ENCODE measurements around the gene ACAP2. TPM values are rescaled to one million over a fixed set of nuclear protein-coding genes. Genes with fewer than 3 reads are reported as not detected.
"Not testable (repeated sequence)": the region's sequence is repeated elsewhere in the genome, so short reads cannot be mapped to it uniquely, and the experiment has no call there.

Gene ACAP2
- total and polyA plus RNA-seq, 5 donors = 5.3 to 23.4 (median 21.0) TPM

- 92% methylated on average over 12 of the region's 12 CpGs for WGBS
- DNase-seq (no peak), ATAC-seq (no peak)
- Histone ChIP-seq H3K4me1 (ENCODE audit: control insufficient read depth, insufficient read depth, low read length) (no peaks in the 10 kb centered on the region), H3K27ac (ENCODE audit: low read length) (no peak overlapping the region), H3K4me3 (ENCODE audit: low read length) (no peak overlapping the region), H3K27me3 (ENCODE audit: control insufficient read depth, insufficient read depth) (no peaks in the 10 kb centered on the region), H3K9me3 (ENCODE audit: control insufficient read depth, low read length) (no peaks in the 10 kb centered on the region)
- intact Hi-C loops (cut with DNase I) = no loop called here
Measured at GRCh38 chr3:195407531-195408409, 35.0 kb downstream of the ACAP2 start.

GRCh38 chr3:195405651-195406050, 37.2 kb downstream of the ACAP2 start:
- Histone ChIP-seq H3K27me3 (ENCODE audit: control insufficient read depth, insufficient read depth) (no peaks in the 10 kb centered on the region), H3K4me3 (ENCODE audit: low read length) (no peak overlapping the region), H3K4me1 (ENCODE audit: control insufficient read depth, insufficient read depth, low read length) (no peaks in the 10 kb centered on the region), H3K9me3 (ENCODE audit: control insufficient read depth, low read length) (no peaks in the 10 kb centered on the region), H3K27ac (ENCODE audit: low read length) (no peak overlapping the region)
- intact Hi-C loops (cut with DNase I) = no loop called here
- ATAC-seq = no peak
- no peak for DNase-seq
- WGBS = 81% methylated on average over 2 of the region's 2 CpGs

GRCh38 chr3:195403841-195404408, 38.9 kb downstream of the ACAP2 start:
- no peak for ATAC-seq
- no peak for DNase-seq
- intact Hi-C loops (cut with DNase I) = no loop called here
- H3K4me1 ChIP-seq (ENCODE audit: control insufficient read depth, insufficient read depth, low read length) = no peaks in the 10 kb centered on the region
- no peaks in the 10 kb centered on the region for H3K9me3 ChIP-seq (ENCODE audit: control insufficient read depth, low read length)
- no peaks in the 10 kb centered on the region for H3K27me3 ChIP-seq (ENCODE audit: control insufficient read depth, insufficient read depth)
- no peak overlapping the region for H3K27ac ChIP-seq (ENCODE audit: low read length)
- no peak overlapping the region for H3K4me3 ChIP-seq (ENCODE audit: low read length)
- 73% methylated on average over 4 of the region's 4 CpGs for WGBS

- 91% methylated on average over 4 of the region's 4 CpGs for WGBS
- no peaks in the 10 kb centered on the region for H3K9me3 ChIP-seq (ENCODE audit: control insufficient read depth, low read length)
Measured at GRCh38 chr3:195403244-195403643, 39.6 kb downstream of the ACAP2 start.

GRCh38 chr3:195401943-195402342, 40.9 kb downstream of the ACAP2 start:
- H3K27ac ChIP-seq (ENCODE audit: low read length) = no peak overlapping the region
- H3K9me3 ChIP-seq (ENCODE audit: control insufficient read depth, low read length) = no peaks in the 10 kb centered on the region
- 93% methylated on average over 5 of the region's 5 CpGs for WGBS
- no peak overlapping the region for H3K4me3 ChIP-seq (ENCODE audit: low read length)
- intact Hi-C loops (cut with DNase I) = no loop called here
- H3K27me3 ChIP-seq (ENCODE audit: control insufficient read depth, insufficient read depth) = no peaks in the 10 kb centered on the region
- DNase-seq (no peak), ATAC-seq (no peak)
- H3K4me1 ChIP-seq (ENCODE audit: control insufficient read depth, insufficient read depth, low read length) = peaks cover 3% of the 10 kb centered on the region

More at GRCh38 chr3:195403244-195403643, 39.6 kb downstream of the ACAP2 start:
- Histone ChIP-seq H3K27ac (ENCODE audit: low read length) (no peak overlapping the region), H3K4me3 (ENCODE audit: low read length) (no peak overlapping the region), H3K4me1 (ENCODE audit: control insufficient read depth, insufficient read depth, low read length) (peaks cover 1% of the 10 kb centered on the region), H3K27me3 (ENCODE audit: control insufficient read depth, insufficient read depth) (no peaks in the 10 kb centered on the region)
- no peak for ATAC-seq
- intact Hi-C loops (cut with DNase I) = no loop called here
- DNase-seq = no peak

GRCh38 chr3:195398460-195398859, 44.4 kb downstream of the ACAP2 start:
- H3K4me3 ChIP-seq (ENCODE audit: low read length); ATAC-seq; intact Hi-C loops (cut with DNase I); H3K4me1 ChIP-seq (ENCODE audit: control insufficient read depth, insufficient read depth, low read length); H3K27ac ChIP-seq (ENCODE audit: low read length); H3K27me3 ChIP-seq (ENCODE audit: control insufficient read depth, insufficient read depth); H3K9me3 ChIP-seq (ENCODE audit: control insufficient read depth, low read length); DNase-seq: not testable (repeated sequence)
- WGBS = 90% methylated on average over 6 of the region's 6 CpGs

- no peaks in the 10 kb centered on the region for H3K27me3 ChIP-seq (ENCODE audit: control insufficient read depth, insufficient read depth)
- H3K9me3 ChIP-seq (ENCODE audit: control insufficient read depth, low read length) = no peaks in the 10 kb centered on the region
- peaks cover 8% of the 10 kb centered on the region for H3K4me1 ChIP-seq (ENCODE audit: control insufficient read depth, insufficient read depth, low read length)
- DNase-seq = no peak
- intact Hi-C loops (cut with DNase I) = no loop called here
- WGBS = 53% methylated on average over 3 of the region's 3 CpGs
- ATAC-seq = no peak
- no peak overlapping the region for H3K27ac ChIP-seq (ENCODE audit: low read length)
- no peak overlapping the region for H3K4me3 ChIP-seq (ENCODE audit: low read length)
Measured at GRCh38 chr3:195397524-195397923, 45.3 kb downstream of the ACAP2 start.

- intact Hi-C loops (cut with DNase I) = no loop called here
- 98% methylated on average over 4 of the region's 4 CpGs for WGBS
- no peak for DNase-seq
- Histone ChIP-seq H3K27me3 (ENCODE audit: control insufficient read depth, insufficient read depth) (no peaks in the 10 kb centered on the region), H3K27ac (ENCODE audit: low read length) (no peak overlapping the region), H3K4me3 (ENCODE audit: low read length) (no peak overlapping the region), H3K4me1 (ENCODE audit: control insufficient read depth, insufficient read depth, low read length) (peaks cover 8% of the 10 kb centered on the region), H3K9me3 (ENCODE audit: control insufficient read depth, low read length) (no peaks in the 10 kb centered on the region)
- ATAC-seq = no peak
Measured at GRCh38 chr3:195395208-195395816, 47.5 kb downstream of the ACAP2 start.

GRCh38 chr3:195394700-195395099, 48.1 kb downstream of the ACAP2 start:
- intact Hi-C loops (cut with DNase I) = no loop called here
- DNase-seq = no peak
- H3K4me3 ChIP-seq (ENCODE audit: low read length) = no peak overlapping the region
- ATAC-seq = no peak
- H3K27ac ChIP-seq (ENCODE audit: low read length) = no peak overlapping the region
- no peaks in the 10 kb centered on the region for H3K9me3 ChIP-seq (ENCODE audit: control insufficient read depth, low read length)
- WGBS = 84% methylated on average over 3 of the region's 3 CpGs
- H3K4me1 ChIP-seq (ENCODE audit: control insufficient read depth, insufficient read depth, low read length) = peaks cover 8% of the 10 kb centered on the region
- H3K27me3 ChIP-seq (ENCODE audit: control insufficient read depth, insufficient read depth) = no peaks in the 10 kb centered on the region

- ATAC-seq (no peak), DNase-seq (no peak)
- no peaks in the 10 kb centered on the region for H3K9me3 ChIP-seq (ENCODE audit: control insufficient read depth, low read length)
- peaks cover 8% of the 10 kb centered on the region for H3K4me1 ChIP-seq (ENCODE audit: control insufficient read depth, insufficient read depth, low read length)
- intact Hi-C loops (cut with DNase I) = no loop called here
- WGBS = 95% methylated on average over 7 of the region's 7 CpGs
- no peak overlapping the region for H3K4me3 ChIP-seq (ENCODE audit: low read length)
- H3K27me3 ChIP-seq (ENCODE audit: control insufficient read depth, insufficient read depth) = no peaks in the 10 kb centered on the region
- no peak overlapping the region for H3K27ac ChIP-seq (ENCODE audit: low read length)
Measured at GRCh38 chr3:195394024-195394423, 48.8 kb downstream of the ACAP2 start.

GRCh38 chr3:195388380-195388779, 54.4 kb downstream of the ACAP2 start:
- Histone ChIP-seq H3K4me3 (ENCODE audit: low read length) (no peak overlapping the region), H3K27ac (ENCODE audit: low read length) (no peak overlapping the region), H3K9me3 (ENCODE audit: control insufficient read depth, low read length) (no peaks in the 10 kb centered on the region), H3K4me1 (ENCODE audit: control insufficient read depth, insufficient read depth, low read length) (peaks cover 3% of the 10 kb centered on the region), H3K27me3 (ENCODE audit: control insufficient read depth, insufficient read depth) (no peaks in the 10 kb centered on the region)
- DNase-seq (no peak), ATAC-seq (peak in 1 of 2 donors; percentile 48)
- intact Hi-C loops (cut with DNase I) = no loop called here
- 100% methylated on average over 2 of the region's 2 CpGs for WGBS
